Mammary epithelial cell (primary cell): ENCODE data around the gene FMR1.

Experiments used
- CTCF ChIP-seq, 2 donors: IDR thresholded peaks in 1 of 2; conservative IDR thresholded peaks in 1 of 2; 2 replicates each; pipeline ENCODE4 v1.5.1; 2011 to 2012; ENCODE audit warnings: inconsistent platforms in 2 of 2, low read length in 2 of 2, mild to moderate bottlenecking in 2 of 2, control low read depth in 1 of 2, low read depth in 1 of 2; ENCODE audit not compliant: insufficient read depth in 1 of 2; ENCODE audit errors: extremely low read depth in 1 of 2
- EZH2 ChIP-seq: IDR thresholded peaks from 2 replicates; pipeline ENCODE4 v1.6.1; 2012; ENCODE audit warnings: low read length, inconsistent platforms, borderline replicate concordance

- no peak for TF ChIP-seq CTCF (conservative IDR thresholded peaks at IDR 0.05 in 1 of 2, IDR thresholded peaks at IDR 0.05 in 1 of 2; ENCODE audit: extremely low read depth in 1 of 2, insufficient read depth in 1 of 2, low read depth in 1 of 2, low read length in 2 of 2)
- no peak for TF ChIP-seq EZH2
Observed at GRCh38 chrX:147884958-147885357, 26.8 kb upstream of the FMR1 start.
